ENCODE results near the gene MGLL.

- TF ChIP-seq CTCF (IDR thresholded peaks at IDR 0.05; ENCODE audit: borderline replicate concordance, extremely low read depth, low read length, poor library complexity, severe bottlenecking) = no peak
- TF ChIP-seq EZH2 (IDR thresholded peaks at IDR 0.05; ENCODE audit: borderline replicate concordance, low read depth, low read length, severe bottlenecking) = no peak
These were observed 174.5 kb downstream of the MGLL start for GRCh38 chr3:127647845-127648204.
